Measurements from ENCODE around the gene SLCO3A1.

Gene SLCO3A1

GRCh38 chr15:92018535-92019239, 165.2 kb downstream of the SLCO3A1 start:
- intact Hi-C loops (cut with DNase I) = no loop called here
- no peak for DNase-seq

GRCh38 chr15:92019706-92020105, 166.2 kb downstream of the SLCO3A1 start:
- intact Hi-C loops (cut with DNase I) = no loop called here
- no peak for DNase-seq

- intact Hi-C loops (cut with DNase I) = no loop called here
- DNase-seq = no peak
Measured at GRCh38 chr15:92020207-92020606, 166.7 kb downstream of the SLCO3A1 start.

GRCh38 chr15:92020804-92021203, 167.3 kb downstream of the SLCO3A1 start:
- intact Hi-C loops (cut with DNase I) = no loop called here
- no peak for DNase-seq

GRCh38 chr15:92021792-92022191, 168.3 kb downstream of the SLCO3A1 start:
- no peak for DNase-seq
- intact Hi-C loops (cut with DNase I) = no loop called here

- intact Hi-C loops (cut with DNase I) = no loop called here
- DNase-seq = no peak
Measured at GRCh38 chr15:92023965-92024364, 170.5 kb downstream of the SLCO3A1 start.

GRCh38 chr15:92025706-92026270, 172.3 kb downstream of the SLCO3A1 start:
- no peak for DNase-seq
- intact Hi-C loops (cut with DNase I) = no loop called here

GRCh38 chr15:92028389-92028724, 174.8 kb downstream of the SLCO3A1 start:
- no peak for DNase-seq
- intact Hi-C loops (cut with DNase I) = no loop called here

GRCh38 chr15:92029767-92030166, 176.3 kb downstream of the SLCO3A1 start:
- DNase-seq = no peak
- intact Hi-C loops (cut with DNase I) = no loop called here

GRCh38 chr15:92033314-92033713, 179.8 kb downstream of the SLCO3A1 start:
- peak in 1 of 10 donors; percentile 77 for DNase-seq
- intact Hi-C loops (cut with DNase I) = no loop called here

GRCh38 chr15:92033723-92034122, 180.2 kb downstream of the SLCO3A1 start:
- intact Hi-C loops (cut with DNase I) = no loop called here

GRCh38 chr15:92034227-92034626, 180.7 kb downstream of the SLCO3A1 start:
- peak in 6 of 10 donors; percentile 26 to 93 (median 44) for DNase-seq
- intact Hi-C loops (cut with DNase I) = no loop called here

More at GRCh38 chr15:92033723-92034122, 180.2 kb downstream of the SLCO3A1 start:
- peak in 1 of 10 donors; percentile 90 for DNase-seq

- no peak for DNase-seq
- intact Hi-C loops (cut with DNase I) = no loop called here
Measured at GRCh38 chr15:92035551-92035950, 182.0 kb downstream of the SLCO3A1 start.

- intact Hi-C loops (cut with DNase I) = no loop called here
- DNase-seq = no peak
Measured at GRCh38 chr15:92035961-92036360, 182.5 kb downstream of the SLCO3A1 start.

GRCh38 chr15:92037491-92037890, 184.0 kb downstream of the SLCO3A1 start:
- intact Hi-C loops (cut with DNase I) = no loop called here
- DNase-seq = no peak

- intact Hi-C loops (cut with DNase I) = no loop called here
- no peak for DNase-seq
Measured at GRCh38 chr15:92040350-92040749, 186.8 kb downstream of the SLCO3A1 start.

- no peak for DNase-seq
- intact Hi-C loops (cut with DNase I) = no loop called here
Measured at GRCh38 chr15:92041371-92041770, 187.9 kb downstream of the SLCO3A1 start.

- DNase-seq = no peak
- intact Hi-C loops (cut with DNase I) = no loop called here
Measured at GRCh38 chr15:92043283-92043682, 189.8 kb downstream of the SLCO3A1 start.

GRCh38 chr15:92044203-92044909, 190.8 kb downstream of the SLCO3A1 start:
- no peak for DNase-seq
- intact Hi-C loops (cut with DNase I) = no loop called here

- intact Hi-C loops (cut with DNase I) = no loop called here
- no peak for DNase-seq
Measured at GRCh38 chr15:92047900-92048299, 194.4 kb downstream of the SLCO3A1 start.

- intact Hi-C loops (cut with DNase I) = no loop called here
- DNase-seq = no peak
Measured at GRCh38 chr15:92048739-92049138, 195.2 kb downstream of the SLCO3A1 start.
